ENCODE measurements around the gene UHMK1. TPM values are rescaled to one million over a fixed set of nuclear protein-coding genes. Genes with fewer than 3 reads are reported as not detected.

The UHMK1 gene
- total and polyA plus RNA-seq, 7 donors: 16.7 to 62.1 (median 35.4) TPM

- intact Hi-C loops (cut with DNase I): no loop called here
- no peak for TF ChIP-seq CTCF (IDR thresholded peaks at IDR 0.05)
- Histone ChIP-seq H3K9me3 (no peaks in the 10 kb centered on the region), H3K4me1 (no peaks in the 10 kb centered on the region), H3K4me3 (no peak overlapping the region), H3K36me3 (ENCODE audit: insufficient read depth in 1 of 2, low read depth in 1 of 2) (no peaks in the 10 kb centered on the region), H3K27me3 (ENCODE audit: insufficient read depth in 3 of 3, low read length in 2 of 3) (no peaks in the 10 kb centered on the region), H3K27ac (no peak overlapping the region)
- ATAC-seq (no peak), DNase-seq (no peak)
- 63 to 84% (median 78%) methylated on average over 2 of the region's 2 CpGs for WGBS, 3 donors
These were observed 51.4 kb downstream of the UHMK1 start for GRCh38 chr1:162549001-162549400.

- H3K9me3 ChIP-seq: no peaks in the 10 kb centered on the region
- DNase-seq: no peak
- no peaks in the 10 kb centered on the region for H3K4me1 ChIP-seq
- no peak overlapping the region for H3K27ac ChIP-seq
- no peaks in the 10 kb centered on the region for H3K36me3 ChIP-seq (ENCODE audit: insufficient read depth in 1 of 2, low read depth in 1 of 2)
- no peak for ATAC-seq
- H3K27me3 ChIP-seq (ENCODE audit: insufficient read depth in 3 of 3, low read length in 2 of 3): no peaks in the 10 kb centered on the region
- 32 to 52% (median 33%) methylated on average over 1 of the region's 1 CpG for WGBS, 3 donors
- no peak overlapping the region for H3K4me3 ChIP-seq
- TF ChIP-seq CTCF (IDR thresholded peaks at IDR 0.05): no peak
- intact Hi-C loops (cut with DNase I): no loop called here
These were observed 53.3 kb downstream of the UHMK1 start for GRCh38 chr1:162550925-162551324.

- DNase-seq (no peak), ATAC-seq (peak in 1 of 4 donors; percentile 54)
- H3K27me3 ChIP-seq (ENCODE audit: insufficient read depth in 3 of 3, low read length in 2 of 3): no peaks in the 10 kb centered on the region
- no peaks in the 10 kb centered on the region for H3K4me1 ChIP-seq
- no peak overlapping the region for H3K4me3 ChIP-seq
- no peaks in the 10 kb centered on the region for H3K9me3 ChIP-seq
- no peaks in the 10 kb centered on the region for H3K36me3 ChIP-seq (ENCODE audit: insufficient read depth in 1 of 2, low read depth in 1 of 2)
- no peak overlapping the region for H3K27ac ChIP-seq
- no peak for TF ChIP-seq CTCF (IDR thresholded peaks at IDR 0.05)
- WGBS, 3 donors: 74 to 79% (median 74%) methylated on average over 7 of the region's 7 CpGs
- intact Hi-C loops (cut with DNase I): no loop called here
These were observed 54.5 kb downstream of the UHMK1 start for GRCh38 chr1:162551969-162552683.

- DNase-seq: no peak
- no peaks in the 10 kb centered on the region for H3K9me3 ChIP-seq
- no peak overlapping the region for H3K27ac ChIP-seq
- no peak for TF ChIP-seq CTCF (IDR thresholded peaks at IDR 0.05)
- ATAC-seq: peak in 1 of 4 donors; percentile 44
- 86 to 92% (median 91%) methylated on average over 8 of the region's 8 CpGs for WGBS, 3 donors
- no peaks in the 10 kb centered on the region for H3K4me1 ChIP-seq
- no peaks in the 10 kb centered on the region for H3K36me3 ChIP-seq (ENCODE audit: insufficient read depth in 1 of 2, low read depth in 1 of 2)
- intact Hi-C loops (cut with DNase I): no loop called here
- no peaks in the 10 kb centered on the region for H3K27me3 ChIP-seq (ENCODE audit: insufficient read depth in 3 of 3, low read length in 2 of 3)
- no peak overlapping the region for H3K4me3 ChIP-seq
These were observed 55.1 kb downstream of the UHMK1 start for GRCh38 chr1:162552684-162553252.
